CD4-positive, alpha-beta T cell treated with Interferon gamma for 1 hour (primary cell): Measurements from ENCODE around the gene G2E3.
"Not testable (repeated sequence)": the region's sequence is repeated elsewhere in the genome, so short reads cannot be mapped to it uniquely, and the experiment has no call there.

Source experiments
- DNase-seq: peaks from one replicate; pipeline ENCODE4 v3.0.0-alpha.2; 2020

G2E3 gene

GRCh38 chr14:30558675-30559555 lies at the start of gene G2E3:
Gene G2E3 (plus strand): TSS chr14:30559158. CDS start chr14:30581080, 21,922 bp downstream.
- peak; percentile 82 for DNase-seq

- DNase-seq, result no peak
Measured at GRCh38 chr14:30517737-30518136, 41.2 kb upstream of the G2E3 start.

GRCh38 chr14:30518867-30519560 lies 39.9 kb upstream of the G2E3 start:
- DNase-seq, result no peak

- DNase-seq, result no peak
Measured at GRCh38 chr14:30519961-30520360, 39.0 kb upstream of the G2E3 start.

GRCh38 chr14:30520536-30520935 lies 38.4 kb upstream of the G2E3 start:
- no peak for DNase-seq

- DNase-seq, result no peak
Measured at GRCh38 chr14:30521899-30522736, 36.8 kb upstream of the G2E3 start.

- DNase-seq, result no peak
Measured at GRCh38 chr14:30525833-30526232, 33.1 kb upstream of the G2E3 start.

- no peak for DNase-seq
Measured at GRCh38 chr14:30527196-30527595, 31.8 kb upstream of the G2E3 start.

- no peak for DNase-seq
Measured at GRCh38 chr14:30528119-30528518, 30.8 kb upstream of the G2E3 start.

GRCh38 chr14:30528778-30529642 lies 29.9 kb upstream of the G2E3 start:
- DNase-seq, result no peak

- DNase-seq, result no peak
Measured at GRCh38 chr14:30532264-30532663, 26.7 kb upstream of the G2E3 start.

- no peak for DNase-seq
Measured at GRCh38 chr14:30533126-30533525, 25.8 kb upstream of the G2E3 start.

- DNase-seq, result no peak
Measured at GRCh38 chr14:30541318-30541717, 17.6 kb upstream of the G2E3 start.

- not testable (repeated sequence) for DNase-seq
Measured at GRCh38 chr14:30546735-30547134, 12.2 kb upstream of the G2E3 start.

- DNase-seq, result no peak
Measured at GRCh38 chr14:30547388-30548048, 11.4 kb upstream of the G2E3 start.

- DNase-seq, result no peak
Measured at GRCh38 chr14:30550335-30550734, 8.6 kb upstream of the G2E3 start.

- DNase-seq, result no peak
Measured at GRCh38 chr14:30551460-30551859, 7.5 kb upstream of the G2E3 start.

- no peak for DNase-seq
Measured at GRCh38 chr14:30553311-30553989, 5.5 kb upstream of the G2E3 start.

GRCh38 chr14:30558362-30558674 lies 640 bp upstream of the G2E3 start:
- DNase-seq, result no peak

GRCh38 chr14:30559638-30560091 lies 707 bp downstream of the G2E3 start:
- no peak for DNase-seq

GRCh38 chr14:30560581-30560980 lies 1.6 kb downstream of the G2E3 start:
- no peak for DNase-seq
